ENCODE data around the gene BUD31. TPM values are rescaled to one million over a fixed set of nuclear protein-coding genes. Genes with fewer than 3 reads are reported as not detected.

BUD31 gene
- total and polyA plus RNA-seq, 2 of the 4 experiments (the other 2 are of a cell fraction) = 72.6 to 97.2 TPM

GRCh38 chr7:99457050-99457649 lies 48.4 kb downstream of the BUD31 start:
- Histone ChIP-seq H2BK20ac (ENCODE audit: low read depth, low read length) (no peak overlapping the region), H4K8ac (ENCODE audit: low read depth in 2 of 2, low read length in 2 of 2) (no peak overlapping the region), H3K4me3 (ENCODE audit: insufficient read depth, low read depth, low read length) (no peak overlapping the region), H3K4me1 (ENCODE audit: control insufficient read depth, insufficient read depth, low read length) (no peaks in the 10 kb centered on the region), H3K27ac (ENCODE audit: insufficient read depth, low read length) (no peak overlapping the region), H4K91ac (ENCODE audit: insufficient read depth, low read depth, low read length) (no peak overlapping the region), H2BK15ac (ENCODE audit: low read depth, low read length) (no peak overlapping the region), H3K56ac (ENCODE audit: extremely low read depth, insufficient read depth, low read length) (no peak overlapping the region), H3K27me3 (ENCODE audit: control insufficient read depth, insufficient read depth, low read length) (no peaks in the 10 kb centered on the region), H3K14ac (replicated peaks; ENCODE audit: low read depth, low read length) (no peak overlapping the region), H2AFZ (replicated peaks; ENCODE audit: low read length, poor library complexity) (no peak overlapping the region), H3K4me2 (ENCODE audit: low read depth, low read length) (no peak overlapping the region), H2AK5ac (ENCODE audit: low read depth, low read length) (no peak overlapping the region), H3K4ac (ENCODE audit: low read depth, low read length) (no peak overlapping the region), H3K18ac (ENCODE audit: low read depth, low read length) (no peak overlapping the region), H2BK5ac (ENCODE audit: low read depth, low read length, poor library complexity, severe bottlenecking) (no peak overlapping the region), H3K23ac (ENCODE audit: low read depth, low read length) (no peak overlapping the region), H3K9me3 (ENCODE audit: control insufficient read depth, insufficient read depth, low read length) (no peaks in the 10 kb centered on the region), H3K79me1 (ENCODE audit: low read depth in 1 of 2, low read length in 2 of 2) (peaks cover 19 to 78% of the 10 kb centered on the region in 2 experiments), H4K20me1 (ENCODE audit: insufficient read depth, low read length) (peaks cover 66% of the 10 kb centered on the region), H2BK120ac (ENCODE audit: low read depth, low read length) (no peak overlapping the region), H3K36me3 (ENCODE audit: control insufficient read depth, insufficient read depth, low read length) (peaks cover 75% of the 10 kb centered on the region), H4K5ac (ENCODE audit: low read depth, low read length) (no peak overlapping the region), H3K9ac (ENCODE audit: low read depth, low read length) (no peak overlapping the region), H2AK9ac (replicated peaks; ENCODE audit: low read depth, low read length, poor library complexity) (no peak overlapping the region), H3K9me1 (ENCODE audit: insufficient read depth, low read length) (peaks cover 3% of the 10 kb centered on the region; the same call in 1 of the 2 replicates)
- dilution Hi-C loops (cut with HindIII; ENCODE audit: low sequenced_read_pairs, unreplicated experiment) (no loop called here), intact Hi-C loops (cut with micrococcal nuclease) (no loop called here), in situ Hi-C loops (cut with MboI; ENCODE audit: low sequenced_read_pairs) (no loop called here)
- TF ChIP-seq CTCF (conservative IDR thresholded peaks at IDR 0.05; ENCODE audit: low read depth, low read length) (no peak), MAFK (IDR thresholded peaks at IDR 0.05; ENCODE audit: low read depth, low read length) (no peak)
- no TSS peak for BruUV-seq (replicated peaks)
- DNase-seq (no peak), ATAC-seq (ENCODE audit: low read depth) (no peak)
- POLR2A ChIA-PET (ENCODE audit: unreplicated experiment) = no interaction called here
- WGBS, 2 experiments (ENCODE audit: extremely low coverage in 2 of 2, insufficient read length in 1 of 2) = 60% methylated on average over 2 of the region's 6 CpGs; no CpG with 5 or more reads in 1 of the 2 experiments
- CTCF ChIA-PET = interaction anchor here (0.5 kb wide), 1 partner anchor 88 kb away, joined by 6 read pairs; no protein-coding TSS in a partner anchor

All from IMR-90 (cell line).